K562 (cell line): ENCODE data around the gene FGF22. TPM values are rescaled to one million over a fixed set of nuclear protein-coding genes. Genes with fewer than 3 reads are reported as not detected.

Experiments used
- CBX2 ChIP-seq: fragments of 200-600 bp; sonication (generic); IDR thresholded peaks from one replicate; pipeline ENCODE4 v1.6.1; 2012; ENCODE audit warnings: mild to moderate bottlenecking, low read length, inconsistent platforms; ENCODE audit not compliant: insufficient read depth, poor library complexity, severe bottlenecking
- CREM ChIP-seq: IDR thresholded peaks from 2 replicates; pipeline ENCODE4 v1.6.1; 2014; ENCODE audit warnings: antibody characterized with exemption, low read depth
- ELF1 ChIP-seq: fragments of 200-800 bp; sonication (Bioruptor generic); IDR thresholded peaks from 2 replicates; pipeline ENCODE4 v1.6.1; 2016; ENCODE audit warnings: missing genetic modification characterization, missing compliant biosample characterization
- KLF10 ChIP-seq: fragments of 250-450 bp; sonication (Bioruptor Pico); IDR thresholded peaks from 2 replicates; pipeline ENCODE4 v1.6.1; 2021; ENCODE audit warnings: matching md5 sums
- MECOM ChIP-seq: fragments of 250-450 bp; sonication (Bioruptor Pico); IDR thresholded peaks from 2 replicates; pipeline ENCODE4 v1.8.0; 2022; ENCODE audit warnings: inconsistent platforms
- MTA3 ChIP-seq: fragments of 450-650 bp; formaldehyde crosslinking; IDR thresholded peaks from 2 replicates; pipeline ENCODE4 v1.6.1; 2017; ENCODE audit warnings: mild to moderate bottlenecking, borderline replicate concordance
- NCOA1 ChIP-seq: fragments of 450-650 bp; IDR thresholded peaks from 2 replicates; pipeline ENCODE4 v1.6.1; 2016; ENCODE audit warnings: low read depth
- NR3C1 ChIP-seq: sonication (generic); formaldehyde crosslinking; IDR thresholded peaks from 2 replicates; pipeline ENCODE4 v1.8.1; 2022; ENCODE audit warnings: missing genetic modification reagents
- PRMT5 ChIP-seq: sonication (generic); formaldehyde crosslinking; IDR thresholded peaks from 2 replicates; pipeline ENCODE4 v1.5.0; 2020; ENCODE audit warnings: missing genetic modification reagents
- RERE ChIP-seq: sonication (generic); formaldehyde crosslinking; IDR thresholded peaks from 2 replicates; pipeline ENCODE4 v1.8.0; 2023; ENCODE audit warnings: missing genetic modification reagents, mild to moderate bottlenecking, borderline replicate concordance
- RHOXF2B ChIP-seq: fragments of 250-450 bp; sonication (Bioruptor Pico); conservative IDR thresholded peaks from 2 replicates; pipeline ENCODE4 v1.5.1; 2021
- SETDB1 ChIP-seq: IDR thresholded peaks from one replicate; pipeline ENCODE4 v1.6.1; 2012; ENCODE audit warnings: low read length, control low read depth, inconsistent platforms
- TCF7 ChIP-seq: sonication (generic); IDR thresholded peaks from 2 replicates; pipeline ENCODE4 v1.6.1; 2016; ENCODE audit warnings: antibody characterized with exemption, borderline replicate concordance
- TRIM25 ChIP-seq: fragments of 450-650 bp; IDR thresholded peaks from 2 replicates; pipeline ENCODE4 v1.7.0; 2016; ENCODE audit warnings: borderline replicate concordance
- U2AF1 ChIP-seq: fragments of 200-400 bp; formaldehyde crosslinking; optimal IDR thresholded peaks from 2 replicates; pipeline ENCODE3; 2017; ENCODE audit warnings: mild to moderate bottlenecking, low read depth, low read length, moderate library complexity
- ZBTB49 ChIP-seq: sonication (generic); formaldehyde crosslinking; IDR thresholded peaks from 2 replicates; pipeline ENCODE4 v1.8.0; 2022; ENCODE audit warnings: missing genetic modification reagents, mild to moderate bottlenecking, borderline replicate concordance
- ZNF511 ChIP-seq: sonication (generic); formaldehyde crosslinking; IDR thresholded peaks from 2 replicates; pipeline ENCODE4 v1.8.0; 2022; ENCODE audit warnings: mild to moderate bottlenecking, missing genetic modification reagents
- polyA plus RNA-seq, 8 experiments: library from polyadenylated mRNA; depleted of rRNA in 4 of 8; stranded (reverse) in 5 of 8; unstranded in 3 of 8; fragments of >200 nt; fragmentation: Nextera tagmentation in 2 of 8; fragmentation: Illumina TruSeq in 1 of 8; extraction: Ambion mirVana in 2 of 8; extraction: Trizol in 1 of 8; gene quantifications; 2 replicates each; pipeline versions ENCODE4 v1.2.1 to v1.2.3, GENCODE V29; 2011 to 2014; ENCODE audit warnings: inconsistent platforms in 1 of 8, missing spikeins in 1 of 8
- total RNA-seq, 7 experiments: library from RNA; depleted of rRNA in 6 of 7; stranded (reverse); fragments of >200 nt in 6 of 7; fragmentation: Illumina TruSeq in 2 of 7; extraction: Trizol in 2 of 7; gene quantifications; 2 replicates each; pipeline versions ENCODE4 v1.2.1 to v1.2.3, GENCODE V29; 2011 to 2021; ENCODE audit warnings: low replicate concordance in 1 of 7

FGF22 gene
- total and polyA plus RNA-seq, 9 of the 15 experiments (the other 6 are each of a cell fraction or from before 2014, with no cell fraction given): 0.14 to 2.2 (median 0.86) TPM; not detected in 4

- peak; percentile 91 for TF ChIP-seq ZNF511 (CRISPR knock-in tag)
- no peak for TF ChIP-seq MECOM (CRISPR knock-in tag)
- peak; percentile 53 for TF ChIP-seq U2AF1
- peak; percentile 71; the same call in 1 of the 2 replicates for TF ChIP-seq NCOA1
- TF ChIP-seq SETDB1: no peak
- no peak for TF ChIP-seq TCF7
- no peak for TF ChIP-seq RHOXF2B (CRISPR knock-in tag)
- peak; percentile 91 for TF ChIP-seq PRMT5 (CRISPR knock-in tag)
- TF ChIP-seq CBX2: no peak
- no peak for TF ChIP-seq TRIM25
- no peak; the same call in 1 of the 2 replicates for TF ChIP-seq MTA3
- TF ChIP-seq CREM: no peak
- no peak for TF ChIP-seq KLF10 (CRISPR knock-in tag)
- peak; percentile 89 for TF ChIP-seq NR3C1 (CRISPR knock-in tag)
- no peak for TF ChIP-seq RERE (CRISPR knock-in tag)
- no peak for TF ChIP-seq ZBTB49 (CRISPR knock-in tag)
- TF ChIP-seq ELF1 (tag): no peak
These were observed 48.4 kb upstream of the FGF22 start (continued) for GRCh38 chr19:591099-591958.
